ENCODE results near the gene ARHGEF25.
"Not testable (repeated sequence)": the region's sequence is repeated elsewhere in the genome, so short reads cannot be mapped to it uniquely, and the experiment has no call there.

ARHGEF25 gene

GRCh38 chr12:57586128-57586527 lies 25.1 kb upstream of the ARHGEF25 start:
- no peak for DNase-seq

- no peak for DNase-seq
Measured at GRCh38 chr12:57586832-57587429, 24.3 kb upstream of the ARHGEF25 start.

- not testable (repeated sequence) for DNase-seq
Measured at GRCh38 chr12:57588951-57589610, 22.2 kb upstream of the ARHGEF25 start.

GRCh38 chr12:57590479-57590863 lies 20.8 kb upstream of the ARHGEF25 start:
- no peak for DNase-seq

GRCh38 chr12:57590864-57591781 lies 20.1 kb upstream of the ARHGEF25 start, which contains the start of gene PIP4K2C:
Gene PIP4K2C, plus strand, starts transcription at chr12:57591192. Its CDS starts 98 bp downstream, at chr12:57591290.
- peak; percentile 66 to 76 for DNase-seq

- no peak for DNase-seq
Measured at GRCh38 chr12:57591782-57592325, 19.4 kb upstream of the ARHGEF25 start.

- DNase-seq = no peak
Measured at GRCh38 chr12:57592551-57593165, 18.6 kb upstream of the ARHGEF25 start.

GRCh38 chr12:57593187-57593586 lies 18.0 kb upstream of the ARHGEF25 start:
- no peak for DNase-seq

- no peak for DNase-seq
Measured at GRCh38 chr12:57600395-57600794, 10.8 kb upstream of the ARHGEF25 start.

- DNase-seq = no peak
Measured at GRCh38 chr12:57602544-57602943, 8.7 kb upstream of the ARHGEF25 start.

GRCh38 chr12:57603324-57603723 lies 7.9 kb upstream of the ARHGEF25 start:
- DNase-seq = no peak

GRCh38 chr12:57603815-57604453 lies 7.3 kb upstream of the ARHGEF25 start:
- DNase-seq = no peak

GRCh38 chr12:57604454-57604991 lies 6.7 kb upstream of the ARHGEF25 start, which contains the start of gene DTX3:
Gene DTX3, plus strand, starts transcription at chr12:57604824. Its CDS starts 1,694 bp downstream, at chr12:57606518.
- peak in 1 of 2 donors; percentile 18 for DNase-seq

GRCh38 chr12:57604992-57605810 lies 6.0 kb upstream of the ARHGEF25 start:
- DNase-seq = no peak

- DNase-seq = no peak
Measured at GRCh38 chr12:57605811-57606311, 5.4 kb upstream of the ARHGEF25 start.

GRCh38 chr12:57606399-57606798 lies 4.8 kb upstream of the ARHGEF25 start:
- DNase-seq = no peak

- DNase-seq = no peak
Measured at GRCh38 chr12:57606821-57607220, 4.4 kb upstream of the ARHGEF25 start.

- no peak for DNase-seq
Measured at GRCh38 chr12:57607958-57608663, 3.1 kb upstream of the ARHGEF25 start.

- no peak for DNase-seq
Measured at GRCh38 chr12:57609101-57609780, 2.0 kb upstream of the ARHGEF25 start.
